Measurements from ENCODE around the gene MAD1L1. TPM values are rescaled to one million over a fixed set of nuclear protein-coding genes. Genes with fewer than 3 reads are reported as not detected.
A peak's percentile ranks its signal among the peaks of the same experiment; 100 is the strongest.

MAD1L1 gene
- total and polyA plus RNA-seq, 11 donors = 11.1 to 29.7 (median 20.9) TPM

DNA sequence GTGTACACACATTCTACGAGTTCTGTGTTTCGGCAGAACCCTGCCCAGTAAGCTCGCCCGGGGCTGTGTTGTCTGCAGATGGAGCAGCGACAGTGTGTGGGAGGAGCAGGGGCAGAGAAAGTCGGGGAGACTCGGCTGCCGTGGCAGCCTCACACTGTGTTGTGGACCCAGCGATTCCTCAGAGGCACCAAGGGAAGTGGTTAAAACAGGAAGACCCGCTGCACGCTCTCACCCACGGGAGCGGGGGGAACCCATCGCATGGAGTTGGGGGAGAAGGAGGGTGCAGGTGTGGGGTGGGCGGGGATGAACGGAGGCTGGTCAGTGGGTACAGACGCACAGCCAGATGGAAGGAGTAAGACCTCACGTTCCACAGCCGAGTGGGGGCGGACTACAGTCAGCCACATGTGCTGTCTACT is 312.5 kb downstream of the MAD1L1 start:
- peaks cover 0 to 68% (median 8%) of the 10 kb centered on the region in 12 donors for H3K4me1 ChIP-seq
- DNase-seq (peak in 2 of 5 donors; percentile 11 to 41), ATAC-seq (peak in 2 of 4 donors; percentile 5 to 23)
- H3K9me3 ChIP-seq = no peaks in the 10 kb centered on the region
- peak overlapping the region in 1 of 12 donors; percentile 40 for H3K4me3 ChIP-seq
- peak overlapping the region in 1 of 12 donors; percentile 73 for H3K27ac ChIP-seq
- H3K27me3 ChIP-seq = no peaks in the 10 kb centered on the region
- intact Hi-C loops (cut with DNase I) = no loop called here
- no peak for TF ChIP-seq POLR2A (IDR thresholded peaks at IDR 0.05)
- TF ChIP-seq, protein P1, sequence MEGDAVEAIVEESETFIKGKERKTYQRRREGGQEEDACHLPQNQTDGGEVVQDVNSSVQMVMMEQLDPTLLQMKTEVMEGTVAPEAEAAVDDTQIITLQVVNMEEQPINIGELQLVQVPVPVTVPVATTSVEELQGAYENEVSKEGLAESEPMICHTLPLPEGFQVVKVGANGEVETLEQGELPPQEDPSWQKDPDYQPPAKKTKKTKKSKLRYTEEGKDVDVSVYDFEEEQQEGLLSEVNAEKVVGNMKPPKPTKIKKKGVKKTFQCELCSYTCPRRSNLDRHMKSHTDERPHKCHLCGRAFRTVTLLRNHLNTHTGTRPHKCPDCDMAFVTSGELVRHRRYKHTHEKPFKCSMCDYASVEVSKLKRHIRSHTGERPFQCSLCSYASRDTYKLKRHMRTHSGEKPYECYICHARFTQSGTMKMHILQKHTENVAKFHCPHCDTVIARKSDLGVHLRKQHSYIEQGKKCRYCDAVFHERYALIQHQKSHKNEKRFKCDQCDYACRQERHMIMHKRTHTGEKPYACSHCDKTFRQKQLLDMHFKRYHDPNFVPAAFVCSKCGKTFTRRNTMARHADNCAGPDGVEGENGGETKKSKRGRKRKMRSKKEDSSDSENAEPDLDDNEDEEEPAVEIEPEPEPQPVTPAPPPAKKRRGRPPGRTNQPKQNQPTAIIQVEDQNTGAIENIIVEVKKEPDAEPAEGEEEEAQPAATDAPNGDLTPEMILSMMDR (IDR thresholded peaks at IDR 0.05) = no peak
- WGBS, 4 donors = 75 to 94% (median 88%) methylated on average over 20 of the region's 20 CpGs
- peaks cover 0 to 3% (median 0%) of the 10 kb centered on the region in 9 donors for H3K36me3 ChIP-seq

DNA sequence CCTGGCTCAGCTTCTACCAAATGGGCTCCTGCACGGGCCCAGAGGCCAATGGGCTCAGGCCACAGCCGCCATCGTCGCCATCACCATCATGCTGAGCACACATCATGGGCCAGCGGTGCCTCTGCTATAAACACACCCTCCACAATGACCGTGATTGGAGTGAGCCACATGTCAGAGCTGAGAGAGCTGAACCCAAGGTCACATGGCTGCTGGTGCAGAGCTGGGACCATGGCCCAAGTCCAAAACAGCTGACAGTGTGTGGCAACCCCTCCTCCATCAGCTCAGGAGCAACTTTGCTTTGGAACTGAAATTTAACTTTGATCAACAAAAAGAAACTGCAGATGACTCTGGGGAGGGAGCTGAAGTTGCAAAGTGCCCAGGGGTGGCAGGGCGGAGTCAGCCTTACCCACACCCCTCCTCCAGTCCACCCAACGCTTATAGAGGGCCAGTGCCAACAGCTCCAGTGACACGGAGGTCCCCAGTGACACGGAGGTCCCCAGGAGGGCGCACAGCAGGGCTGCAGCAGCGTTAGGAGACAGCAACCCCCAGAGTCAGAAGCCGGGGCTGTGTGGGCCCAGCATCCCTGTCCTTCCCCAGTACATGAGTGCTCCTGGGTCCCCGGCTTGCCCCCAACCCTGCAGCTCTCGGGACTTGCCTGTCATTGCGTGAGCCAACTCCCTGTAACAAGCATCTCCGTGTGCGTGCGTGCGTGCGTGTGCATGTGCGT is 313.0 kb downstream of the MAD1L1 start:
- Histone ChIP-seq H3K36me3 (peaks cover 0 to 3% (median 0%) of the 10 kb centered on the region in 9 donors), H3K9me3 (no peaks in the 10 kb centered on the region), H3K27ac (peak overlapping the region in 1 of 12 donors; percentile 73), H3K27me3 (no peaks in the 10 kb centered on the region), H3K4me1 (peaks cover 0 to 62% (median 8%) of the 10 kb centered on the region in 12 donors), H3K4me3 (peak overlapping the region in 1 of 12 donors; percentile 40)
- WGBS, 4 donors = 66 to 78% (median 72%) methylated on average over 14 to 22 of the region's 22 CpGs
- TF ChIP-seq, protein P1 (IDR thresholded peaks at IDR 0.05) = no peak
- TF ChIP-seq POLR2A (IDR thresholded peaks at IDR 0.05) = no peak
- DNase-seq = peak in 4 of 5 donors; percentile 60 to 81 (median 68)
- intact Hi-C loops (cut with DNase I) = loop anchor here in 1 of 10 donors (10.0 kb wide), 1 partner anchor 285 kb away; no protein-coding TSS in a partner anchor
- ATAC-seq = peak; percentile 77 to 89 (median 83)

DNA sequence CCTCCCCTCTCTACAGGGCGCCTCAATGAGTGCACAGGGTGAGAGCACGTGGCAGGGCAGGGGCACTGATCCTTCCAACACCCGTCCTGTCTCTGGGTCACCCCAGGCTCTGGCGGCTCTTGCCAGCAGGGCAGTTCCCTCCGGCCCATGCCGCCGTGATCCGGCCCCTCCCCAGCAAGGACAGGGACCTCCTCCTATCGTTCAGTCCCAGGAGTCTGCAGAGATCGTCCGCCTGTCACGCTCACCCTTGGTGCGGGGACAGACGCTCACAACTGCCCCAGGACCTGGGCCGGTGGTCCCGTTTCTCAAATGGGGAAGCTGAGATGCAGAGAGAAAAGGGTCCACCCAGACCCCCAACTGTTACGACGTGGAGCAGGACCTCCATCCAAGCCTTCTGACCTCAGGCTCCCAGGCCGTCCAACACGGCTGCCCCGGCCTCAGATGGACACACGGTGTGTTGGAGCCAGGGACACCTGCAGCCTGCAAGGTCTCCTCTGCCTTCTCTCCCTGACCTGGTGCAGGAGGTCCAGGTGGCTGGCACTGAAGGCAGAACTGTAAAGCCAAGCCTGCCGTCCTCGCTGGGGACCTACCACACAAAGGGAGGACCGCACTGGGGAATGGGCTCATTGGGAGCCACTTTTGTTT is 313.7 kb downstream of the MAD1L1 start:
- H3K4me3 ChIP-seq = no peak overlapping the region
- intact Hi-C loops (cut with DNase I) = loop anchor here in 1 of 10 donors (10.0 kb wide), 1 partner anchor 286 kb away; no protein-coding TSS in a partner anchor
- no peak for ATAC-seq
- H3K9me3 ChIP-seq = no peaks in the 10 kb centered on the region
- DNase-seq = peak in 2 of 5 donors; percentile 16 to 23
- WGBS, 4 donors = 93 to 96% (median 94%) methylated on average over 16 to 25 of the region's 25 CpGs
- H3K27ac ChIP-seq = peak overlapping the region in 1 of 12 donors; percentile 73
- H3K4me1 ChIP-seq = peaks cover 0 to 57% (median 9%) of the 10 kb centered on the region in 12 donors
- no peaks in the 10 kb centered on the region for H3K27me3 ChIP-seq
- TF ChIP-seq, protein P1 (IDR thresholded peaks at IDR 0.05) = no peak
- no peak for TF ChIP-seq POLR2A (IDR thresholded peaks at IDR 0.05)
- peaks cover 0 to 3% (median 0%) of the 10 kb centered on the region in 9 donors for H3K36me3 ChIP-seq
